MCF 10A (cell line): ENCODE data around the gene SCAMP5. TPM values are rescaled to one million over a fixed set of nuclear protein-coding genes. Genes with fewer than 3 reads are reported as not detected.

Source experiments
- BruUV-seq: library from RNA; stranded (reverse); fragments of 400-500 nt; replicated peaks from 2 replicates; lab custom pipeline; 2021; lab: Mats Ljungman, UMichigan
- CTCF ChIA-PET: fragments of 300-600 bp; sonication (Branson Sonifier 250); formaldehyde crosslinking; extraction: SDS; loops from one replicate; lab custom pipeline; 2021; ENCODE audit warnings: antibody characterized with exemption, inconsistent platforms; lab: Yijun Ruan, JAX
- POLR2A ChIA-PET: fragments of 300-600, 350-650 bp; sonication (Branson Sonifier 250); formaldehyde crosslinking; extraction: SDS; loops from one replicate; lab custom pipeline; 2020; ENCODE audit warnings: antibody characterized with exemption, inconsistent platforms; lab: Yijun Ruan, JAX
- DNase-seq: peaks from one replicate; pipeline ENCODE4 v3.0.0-alpha.2; 2018; ENCODE audit not compliant: unreplicated experiment
- H3K27ac Mint-ChIP-seq: one replicate; pipeline ENCODE4 v1.8.0; 2022; ENCODE audit warnings: mild to moderate bottlenecking, low read depth, mixed read lengths; ENCODE audit not compliant: unreplicated experiment
- H3K27me3 Mint-ChIP-seq: one replicate; pipeline ENCODE4 v1.8.0; 2022; ENCODE audit warnings: mixed read lengths; ENCODE audit not compliant: insufficient read depth, unreplicated experiment
- H3K36me3 Mint-ChIP-seq: one replicate; pipeline ENCODE4 v1.8.0; 2022; ENCODE audit warnings: mild to moderate bottlenecking, moderate library complexity, mixed read lengths; ENCODE audit not compliant: insufficient read depth, unreplicated experiment
- H3K4me1 Mint-ChIP-seq: one replicate; pipeline ENCODE4 v1.8.0; 2022; ENCODE audit warnings: mixed read lengths; ENCODE audit not compliant: insufficient read depth, unreplicated experiment
- H3K4me3 Mint-ChIP-seq: one replicate; pipeline ENCODE4 v1.8.0; 2022; ENCODE audit warnings: mild to moderate bottlenecking, moderate library complexity, mixed read lengths; ENCODE audit not compliant: unreplicated experiment
- H3K9me3 Mint-ChIP-seq: one replicate; pipeline ENCODE4 v1.8.0; 2022; ENCODE audit warnings: mixed read lengths; ENCODE audit not compliant: unreplicated experiment
- intact Hi-C: fragments of 100-400 bp; cut with micrococcal nuclease; formaldehyde crosslinking; loops from 2 replicates; pipeline ENCODE4 v1.14.1; 2022
- total RNA-seq: library from RNA; stranded (reverse); gene quantifications from 2 replicates; pipeline ENCODE4 v1.2.3, GENCODE V29; 2022
- TF ChIP-seq, protein P1 (sequence below): fragments of 200-600 bp; IDR thresholded peaks from one replicate; pipeline ENCODE4 v1.8.0; 2022; ENCODE audit warnings: antibody characterized with exemption, mild to moderate bottlenecking; ENCODE audit not compliant: unreplicated experiment

Gene SCAMP5
- total RNA-seq, 1 experiment from 2014 or later = 0.54 TPM

DNA sequence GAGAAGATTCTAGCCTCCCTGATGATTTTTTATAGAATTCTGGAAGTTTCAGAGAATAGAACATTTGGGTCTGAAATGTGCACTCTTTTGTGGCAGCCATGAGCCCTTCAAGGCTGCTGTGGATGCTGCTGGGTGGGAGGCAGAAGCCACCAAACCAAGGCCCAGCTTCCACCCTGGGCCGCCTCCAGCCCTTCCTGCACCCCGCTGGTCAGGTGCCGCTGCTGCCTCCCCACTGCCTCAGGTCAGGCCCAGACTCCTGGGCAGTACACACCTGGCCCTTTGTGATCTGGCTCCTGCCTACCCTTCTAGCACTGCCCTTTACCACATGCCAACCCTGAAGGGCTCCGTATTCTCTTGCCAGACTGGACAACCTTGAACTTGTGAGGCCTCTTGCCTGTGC is 56.3 kb downstream of the SCAMP5 start:
- H3K9me3 Mint-ChIP-seq = no peaks in the 10 kb centered on the region
- BruUV-seq = no TSS peak
- intact Hi-C loops = no loop called here
- POLR2A ChIA-PET = interaction anchor here (1.3 kb wide), 1 partner anchor 14 kb away, joined by 3 read pairs; no protein-coding TSS in a partner anchor
- no peaks in the 10 kb centered on the region for H3K36me3 Mint-ChIP-seq
- no peak for DNase-seq
- H3K4me1 Mint-ChIP-seq = no peaks in the 10 kb centered on the region
- TF ChIP-seq, protein P1, sequence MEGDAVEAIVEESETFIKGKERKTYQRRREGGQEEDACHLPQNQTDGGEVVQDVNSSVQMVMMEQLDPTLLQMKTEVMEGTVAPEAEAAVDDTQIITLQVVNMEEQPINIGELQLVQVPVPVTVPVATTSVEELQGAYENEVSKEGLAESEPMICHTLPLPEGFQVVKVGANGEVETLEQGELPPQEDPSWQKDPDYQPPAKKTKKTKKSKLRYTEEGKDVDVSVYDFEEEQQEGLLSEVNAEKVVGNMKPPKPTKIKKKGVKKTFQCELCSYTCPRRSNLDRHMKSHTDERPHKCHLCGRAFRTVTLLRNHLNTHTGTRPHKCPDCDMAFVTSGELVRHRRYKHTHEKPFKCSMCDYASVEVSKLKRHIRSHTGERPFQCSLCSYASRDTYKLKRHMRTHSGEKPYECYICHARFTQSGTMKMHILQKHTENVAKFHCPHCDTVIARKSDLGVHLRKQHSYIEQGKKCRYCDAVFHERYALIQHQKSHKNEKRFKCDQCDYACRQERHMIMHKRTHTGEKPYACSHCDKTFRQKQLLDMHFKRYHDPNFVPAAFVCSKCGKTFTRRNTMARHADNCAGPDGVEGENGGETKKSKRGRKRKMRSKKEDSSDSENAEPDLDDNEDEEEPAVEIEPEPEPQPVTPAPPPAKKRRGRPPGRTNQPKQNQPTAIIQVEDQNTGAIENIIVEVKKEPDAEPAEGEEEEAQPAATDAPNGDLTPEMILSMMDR = no peak
- H3K27ac Mint-ChIP-seq = no peak overlapping the region
- no peak overlapping the region for H3K4me3 Mint-ChIP-seq
- CTCF ChIA-PET = interaction anchor here (0.7 to 0.8 kb wide), 2 partner anchors 9 to 23 kb away, joined by 3 to 4 read pairs; no protein-coding TSS in a partner anchor
- H3K27me3 Mint-ChIP-seq = no peaks in the 10 kb centered on the region

- Mint-ChIP-seq H3K9me3 (no peaks in the 10 kb centered on the region), H3K36me3 (no peaks in the 10 kb centered on the region), H3K4me3 (no peak overlapping the region), H3K27ac (no peak overlapping the region), H3K4me1 (peaks cover 9% of the 10 kb centered on the region), H3K27me3 (no peaks in the 10 kb centered on the region)
- ChIA-PET CTCF (interaction anchor here (1.4 kb wide), 1 partner anchor 9 kb away, joined by 4 read pairs; no protein-coding TSS in a partner anchor), POLR2A (no interaction called here)
- intact Hi-C loops = no loop called here
- no TSS peak for BruUV-seq
- TF ChIP-seq, protein P1 = no peak
- DNase-seq = no peak
These were observed 57.8 kb downstream of the SCAMP5 start for GRCh38 chr15:75052972-75053747.

- ChIA-PET POLR2A (no interaction called here), CTCF (interaction anchor here (1.4 kb wide), 1 partner anchor 9 kb away, joined by 4 read pairs; no protein-coding TSS in a partner anchor)
- no TSS peak for BruUV-seq
- intact Hi-C loops = no loop called here
- H3K4me1 Mint-ChIP-seq = peaks cover 14% of the 10 kb centered on the region
- no peak overlapping the region for H3K4me3 Mint-ChIP-seq
- no peak overlapping the region for H3K27ac Mint-ChIP-seq
- H3K36me3 Mint-ChIP-seq = no peaks in the 10 kb centered on the region
- TF ChIP-seq, protein P1 = no peak
- H3K27me3 Mint-ChIP-seq = no peaks in the 10 kb centered on the region
- DNase-seq = no peak
- H3K9me3 Mint-ChIP-seq = no peaks in the 10 kb centered on the region
These were observed 58.4 kb downstream of the SCAMP5 start for GRCh38 chr15:75053748-75054125.

DNA sequence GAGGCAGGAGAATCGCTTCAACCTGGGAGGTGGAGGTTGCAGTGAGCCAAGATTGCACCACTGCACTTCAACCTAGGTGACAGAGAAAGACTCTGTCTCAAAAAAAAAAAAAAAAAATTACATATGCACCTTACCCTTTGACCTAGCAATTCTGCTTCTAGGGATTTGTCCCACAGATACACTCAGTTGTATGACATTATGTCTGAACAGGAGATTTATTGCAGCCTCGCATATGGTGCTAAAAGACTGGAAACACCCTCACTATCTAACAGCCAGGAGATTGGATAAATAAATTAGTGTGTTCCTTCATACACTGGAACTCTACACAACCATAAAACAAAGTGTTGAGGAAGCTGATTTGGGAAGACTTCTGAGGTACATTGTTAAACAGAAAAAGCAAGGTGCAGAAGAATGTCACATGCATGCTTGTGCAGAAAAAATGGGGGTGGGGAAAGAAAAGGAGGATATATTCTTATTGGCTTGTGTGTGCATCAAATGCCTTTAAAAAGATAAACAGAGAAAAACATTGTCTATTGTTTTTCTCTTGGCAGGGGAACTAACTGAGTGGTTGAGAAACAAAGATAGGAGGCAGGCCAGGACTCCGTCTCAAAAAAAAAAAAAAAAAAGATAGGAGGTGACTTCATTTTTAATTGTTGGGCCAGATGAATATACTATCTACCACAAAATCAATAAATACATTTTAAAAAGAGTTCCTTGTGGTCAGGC is 59.0 kb downstream of the SCAMP5 start:
- Mint-ChIP-seq H3K36me3 (no peaks in the 10 kb centered on the region), H3K4me3 (no peak overlapping the region), H3K9me3 (no peaks in the 10 kb centered on the region), H3K4me1 (peaks cover 14% of the 10 kb centered on the region), H3K27ac (no peak overlapping the region), H3K27me3 (no peaks in the 10 kb centered on the region)
- POLR2A ChIA-PET = no interaction called here
- intact Hi-C loops = no loop called here
- CTCF ChIA-PET = interaction anchor here (1.4 kb wide), 1 partner anchor 10 kb away, joined by 4 read pairs; no protein-coding TSS in a partner anchor
- TF ChIP-seq, protein P1 = no peak
- DNase-seq = no peak
- no TSS peak for BruUV-seq
